Neuron (in vitro differentiated cells): Measurements from ENCODE around the gene XXYLT1.

Source experiments
- H2AFZ ChIP-seq: one replicate; pipeline ENCODE4 v1.6.1; 2013; ENCODE audit warnings: low read depth, mild to moderate bottlenecking, inconsistent platforms, low read length, moderate library complexity
- H3K27me3 ChIP-seq: one replicate; pipeline ENCODE4 v1.6.1; 2013; ENCODE audit warnings: low read length; ENCODE audit not compliant: insufficient read depth
- H3K36me3 ChIP-seq: one replicate; pipeline ENCODE4 v1.6.1; 2013; ENCODE audit warnings: low read length; ENCODE audit not compliant: insufficient read depth
- H3K4me1 ChIP-seq: one replicate; pipeline ENCODE4 v1.6.1; 2013; ENCODE audit warnings: low read length; ENCODE audit not compliant: insufficient read depth
- H3K4me3 ChIP-seq: 2 replicates; pipeline ENCODE4 v1.5.1; 2013; ENCODE audit warnings: mild to moderate bottlenecking, low read length, moderate library complexity
- H3K9me3 ChIP-seq: one replicate; pipeline ENCODE4 v1.6.1; 2013; ENCODE audit warnings: low read length

XXYLT1 gene

GRCh38 chr3:195023576-195023975 is 247.4 kb downstream of the XXYLT1 start:
- Histone ChIP-seq H3K4me3 (no peak overlapping the region), H2AFZ (no peak overlapping the region), H3K4me1 (no peaks in the 10 kb centered on the region), H3K27me3 (no peaks in the 10 kb centered on the region), H3K36me3 (no peaks in the 10 kb centered on the region), H3K9me3 (no peaks in the 10 kb centered on the region)

GRCh38 chr3:195021692-195022091 is 249.3 kb downstream of the XXYLT1 start:
- Histone ChIP-seq H3K4me1 (no peaks in the 10 kb centered on the region), H3K27me3 (no peaks in the 10 kb centered on the region), H2AFZ (no peak overlapping the region), H3K4me3 (no peak overlapping the region), H3K36me3 (no peaks in the 10 kb centered on the region), H3K9me3 (no peaks in the 10 kb centered on the region)

- H3K4me1 ChIP-seq = no peaks in the 10 kb centered on the region
- H2AFZ ChIP-seq = no peak overlapping the region
- H3K27me3 ChIP-seq = no peaks in the 10 kb centered on the region
- H3K4me3 ChIP-seq = no peak overlapping the region
- H3K9me3 ChIP-seq = no peaks in the 10 kb centered on the region
- no peaks in the 10 kb centered on the region for H3K36me3 ChIP-seq
Measured at GRCh38 chr3:195020921-195021320, 250.0 kb downstream of the XXYLT1 start.

GRCh38 chr3:195020185-195020584 is 250.8 kb downstream of the XXYLT1 start:
- Histone ChIP-seq H3K4me1 (no peaks in the 10 kb centered on the region), H3K4me3 (no peak overlapping the region), H2AFZ (no peak overlapping the region), H3K27me3 (no peaks in the 10 kb centered on the region), H3K36me3 (no peaks in the 10 kb centered on the region), H3K9me3 (no peaks in the 10 kb centered on the region)

GRCh38 chr3:195019335-195019734 is 251.6 kb downstream of the XXYLT1 start:
- no peak overlapping the region for H2AFZ ChIP-seq
- H3K4me1 ChIP-seq = no peaks in the 10 kb centered on the region
- no peaks in the 10 kb centered on the region for H3K27me3 ChIP-seq
- no peak overlapping the region for H3K4me3 ChIP-seq
- no peaks in the 10 kb centered on the region for H3K36me3 ChIP-seq
- no peaks in the 10 kb centered on the region for H3K9me3 ChIP-seq
